GM19238 (cell line): Measurements from ENCODE around the gene FGF22.
"Not testable (repeated sequence)": the region's sequence is repeated elsewhere in the genome, so short reads cannot be mapped to it uniquely, and the experiment has no call there.

Experiments used
- DNase-seq: peaks from one replicate; pipeline ENCODE4 v3.0.0; 2011; ENCODE audit warnings: low spot score; ENCODE audit not compliant: insufficient read length

Gene FGF22

GRCh38 chr19:658059-658839 lies 18.6 kb downstream of the FGF22 start:
- DNase-seq, result no peak

GRCh38 chr19:658916-659839 lies 19.5 kb downstream of the FGF22 start:
- DNase-seq, result no peak

GRCh38 chr19:660793-661426 lies 21.2 kb downstream of the FGF22 start:
- DNase-seq, result no peak

GRCh38 chr19:661427-662196 lies 21.9 kb downstream of the FGF22 start:
- DNase-seq, result peak; percentile 93

GRCh38 chr19:662207-662961 lies 22.7 kb downstream of the FGF22 start:
- peak; percentile 82 for DNase-seq

GRCh38 chr19:662962-663681 lies 23.4 kb downstream of the FGF22 start, which contains the start of gene RNF126:
Gene RNF126 (minus strand): TSS chr19:663214. CDS start chr19:663121, 93 bp downstream.
- DNase-seq, result peak; percentile 99

- no peak for DNase-seq
Measured at GRCh38 chr19:663682-664117, 24.0 kb downstream of the FGF22 start.

- DNase-seq, result peak; percentile 90
Measured at GRCh38 chr19:664913-665443, 25.3 kb downstream of the FGF22 start.

- not testable (repeated sequence) for DNase-seq
Measured at GRCh38 chr19:666985-667573, 27.4 kb downstream of the FGF22 start.

- DNase-seq, result not testable (repeated sequence)
Measured at GRCh38 chr19:668675-669434, 29.2 kb downstream of the FGF22 start.

- DNase-seq, result no peak
Measured at GRCh38 chr19:670609-671075, 31.0 kb downstream of the FGF22 start.

- no peak for DNase-seq
Measured at GRCh38 chr19:674282-675151, 34.8 kb downstream of the FGF22 start.

GRCh38 chr19:676007-676338 lies 36.3 kb downstream of the FGF22 start:
- no peak for DNase-seq

- no peak for DNase-seq
Measured at GRCh38 chr19:676339-677105, 36.8 kb downstream of the FGF22 start, which contains the start of gene FSTL3. Gene FSTL3 (plus strand): TSS chr19:676392. CDS start chr19:676424, 32 bp downstream.

- no peak for DNase-seq
Measured at GRCh38 chr19:677201-677600, 37.5 kb downstream of the FGF22 start.
